Activated naive CD8-positive, alpha-beta T cell (primary cell): ENCODE data around the gene NANOGP8.

ENCODE experiments used
- H3K27ac Mint-ChIP-seq: one replicate; pipeline ENCODE4 v1.8.0; 2021; ENCODE audit warnings: mixed read lengths
- H3K27me3 Mint-ChIP-seq: one replicate; pipeline ENCODE4 v1.8.0; 2021; ENCODE audit warnings: mixed read lengths
- H3K36me3 Mint-ChIP-seq: one replicate; pipeline ENCODE4 v1.8.0; 2021; ENCODE audit warnings: mixed read lengths
- H3K4me1 Mint-ChIP-seq: one replicate; pipeline ENCODE4 v1.8.0; 2021; ENCODE audit warnings: low read depth, mixed read lengths
- H3K4me3 Mint-ChIP-seq: one replicate; pipeline ENCODE4 v1.8.0; 2021; ENCODE audit warnings: mild to moderate bottlenecking, mixed read lengths
- H3K9me3 Mint-ChIP-seq: one replicate; pipeline ENCODE4 v1.8.0; 2021; ENCODE audit warnings: low read depth, mixed read lengths

The NANOGP8 gene

GRCh38 chr15:35054380-35054779, 30.7 kb downstream of the NANOGP8 start:
- Mint-ChIP-seq H3K36me3 (no peaks in the 10 kb centered on the region), H3K27me3 (peaks cover 4% of the 10 kb centered on the region), H3K27ac (no peak overlapping the region), H3K9me3 (no peaks in the 10 kb centered on the region), H3K4me3 (no peak overlapping the region), H3K4me1 (no peaks in the 10 kb centered on the region)

- H3K9me3 Mint-ChIP-seq: no peaks in the 10 kb centered on the region
- no peak overlapping the region for H3K27ac Mint-ChIP-seq
- no peak overlapping the region for H3K4me3 Mint-ChIP-seq
- H3K4me1 Mint-ChIP-seq: peaks cover 4% of the 10 kb centered on the region
- H3K27me3 Mint-ChIP-seq: no peaks in the 10 kb centered on the region
- H3K36me3 Mint-ChIP-seq: no peaks in the 10 kb centered on the region
Measured at GRCh38 chr15:35047996-35048395, 37.1 kb downstream of the NANOGP8 start.

- no peaks in the 10 kb centered on the region for H3K36me3 Mint-ChIP-seq
- H3K9me3 Mint-ChIP-seq: no peaks in the 10 kb centered on the region
- H3K4me3 Mint-ChIP-seq: no peak overlapping the region
- H3K4me1 Mint-ChIP-seq: peaks cover 4% of the 10 kb centered on the region
- no peaks in the 10 kb centered on the region for H3K27me3 Mint-ChIP-seq
- H3K27ac Mint-ChIP-seq: no peak overlapping the region
Measured at GRCh38 chr15:35047528-35047927, 37.6 kb downstream of the NANOGP8 start.

GRCh38 chr15:35043373-35044095, 41.6 kb downstream of the NANOGP8 start:
- no peaks in the 10 kb centered on the region for H3K36me3 Mint-ChIP-seq
- peaks cover 4% of the 10 kb centered on the region for H3K4me1 Mint-ChIP-seq
- no peaks in the 10 kb centered on the region for H3K27me3 Mint-ChIP-seq
- peak overlapping the region; percentile 4 for H3K27ac Mint-ChIP-seq
- H3K4me3 Mint-ChIP-seq: no peak overlapping the region
- no peaks in the 10 kb centered on the region for H3K9me3 Mint-ChIP-seq

GRCh38 chr15:35040339-35041255, 44.5 kb downstream of the NANOGP8 start:
- Mint-ChIP-seq H3K4me3 (no peak overlapping the region), H3K27me3 (no peaks in the 10 kb centered on the region), H3K9me3 (no peaks in the 10 kb centered on the region), H3K4me1 (peaks cover 4% of the 10 kb centered on the region), H3K36me3 (no peaks in the 10 kb centered on the region), H3K27ac (no peak overlapping the region)

GRCh38 chr15:35038626-35039451, 46.3 kb downstream of the NANOGP8 start:
- Mint-ChIP-seq H3K27ac (no peak overlapping the region), H3K4me1 (peaks cover 4% of the 10 kb centered on the region), H3K27me3 (no peaks in the 10 kb centered on the region), H3K9me3 (no peaks in the 10 kb centered on the region), H3K36me3 (no peaks in the 10 kb centered on the region), H3K4me3 (no peak overlapping the region)
